ENCODE results near the gene BPIFB3.
"Not testable (repeated sequence)": the region's sequence is repeated elsewhere in the genome, so short reads cannot be mapped to it uniquely, and the experiment has no call there.

The BPIFB3 gene

DNA sequence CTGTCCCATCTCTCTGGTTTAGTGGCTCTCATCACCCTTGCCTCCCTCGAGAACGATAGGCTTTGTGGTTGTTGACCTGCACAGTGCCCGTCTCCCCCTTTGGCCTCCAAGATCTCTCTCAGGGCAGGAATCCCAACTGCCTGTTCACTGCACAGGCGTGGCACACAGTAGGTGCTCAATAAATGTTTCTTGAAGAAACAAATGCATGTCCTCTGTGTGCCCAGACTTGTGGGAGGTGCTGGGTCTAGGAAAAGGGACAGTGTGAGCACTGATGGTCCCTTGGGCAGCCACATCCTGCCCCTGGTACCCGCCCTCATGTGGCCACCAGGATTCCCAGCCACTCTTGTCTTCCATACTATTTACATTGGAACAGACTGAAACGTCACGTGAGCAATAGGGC lies 24.8 kb upstream of the BPIFB3 start:
- DNase-seq (ENCODE audit: low read depth), result no peak

DNA sequence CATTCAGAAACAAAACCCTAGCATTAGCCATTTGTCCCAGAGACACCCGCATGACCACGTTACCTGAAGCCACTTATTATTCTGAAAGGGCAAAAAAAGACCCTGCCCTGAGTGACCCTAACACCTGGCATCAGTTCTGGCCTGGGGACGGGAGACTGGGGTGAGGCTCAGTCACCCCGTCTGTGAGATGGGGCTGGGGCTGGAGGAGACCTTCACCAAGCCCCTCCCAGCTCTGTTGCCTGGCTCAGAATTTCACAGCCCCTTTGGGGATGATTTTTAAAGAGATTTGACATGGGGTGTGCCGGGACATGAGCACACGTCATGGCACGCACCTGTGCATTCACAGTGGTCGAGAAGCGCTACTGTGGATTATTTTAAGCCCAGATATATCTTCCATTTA lies 23.6 kb upstream of the BPIFB3 start:
- DNase-seq (ENCODE audit: low read depth), result no peak

GRCh38 chr20:33030569-33030968 lies 23.1 kb upstream of the BPIFB3 start:
- no peak for DNase-seq (ENCODE audit: low read depth)

GRCh38 chr20:33031531-33031930 lies 22.2 kb upstream of the BPIFB3 start, which contains the start of gene BPIFB6:
TSS of gene BPIFB6 (plus strand) at chr20:33031648. CDS start at chr20:33031648, 0 bp downstream.
- DNase-seq (ENCODE audit: low read depth), result no peak

DNA sequence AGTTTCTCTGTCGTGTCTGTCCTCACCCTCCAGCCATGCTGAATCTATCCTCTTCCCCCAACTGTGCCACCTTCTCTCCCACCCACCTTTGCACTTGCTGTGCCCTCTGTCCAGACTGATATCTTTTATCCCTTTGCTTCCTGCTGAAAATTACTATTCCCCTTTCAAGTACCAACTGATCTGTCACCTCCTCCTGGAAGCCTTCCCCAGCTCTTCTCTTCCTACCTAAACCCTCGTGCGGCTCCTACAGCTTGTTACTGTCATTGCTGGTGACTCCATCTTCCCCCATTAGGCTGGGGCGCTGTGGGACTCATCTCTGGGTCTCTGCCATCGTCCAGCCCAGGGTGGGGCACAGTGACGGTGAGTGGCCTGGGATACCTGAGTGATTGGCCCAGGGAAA lies 21.1 kb upstream of the BPIFB3 start:
- no peak for DNase-seq (ENCODE audit: low read depth)

DNA sequence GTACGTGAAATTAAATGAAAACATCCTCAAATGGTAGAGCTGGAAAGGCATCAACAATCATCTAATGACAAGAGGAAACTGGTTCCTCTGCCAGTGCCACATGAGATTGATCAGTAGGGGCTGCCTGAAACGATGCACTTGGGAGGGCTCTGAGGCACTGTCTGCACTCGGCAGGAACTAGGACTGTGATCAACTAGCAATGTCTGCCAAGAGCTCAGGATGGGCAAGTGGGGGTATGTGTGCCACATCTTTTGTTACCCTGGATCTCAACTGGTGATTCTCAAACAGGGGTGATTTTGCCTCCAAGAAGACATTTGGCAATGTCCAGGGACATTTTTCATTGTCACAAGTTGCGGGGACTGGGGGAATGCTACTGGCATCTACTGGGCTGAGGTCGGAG lies 20.3 kb upstream of the BPIFB3 start:
- no peak for DNase-seq (ENCODE audit: low read depth)

- no peak for DNase-seq (ENCODE audit: low read depth)
Measured at GRCh38 chr20:33034115-33034514, 19.6 kb upstream of the BPIFB3 start.

DNA sequence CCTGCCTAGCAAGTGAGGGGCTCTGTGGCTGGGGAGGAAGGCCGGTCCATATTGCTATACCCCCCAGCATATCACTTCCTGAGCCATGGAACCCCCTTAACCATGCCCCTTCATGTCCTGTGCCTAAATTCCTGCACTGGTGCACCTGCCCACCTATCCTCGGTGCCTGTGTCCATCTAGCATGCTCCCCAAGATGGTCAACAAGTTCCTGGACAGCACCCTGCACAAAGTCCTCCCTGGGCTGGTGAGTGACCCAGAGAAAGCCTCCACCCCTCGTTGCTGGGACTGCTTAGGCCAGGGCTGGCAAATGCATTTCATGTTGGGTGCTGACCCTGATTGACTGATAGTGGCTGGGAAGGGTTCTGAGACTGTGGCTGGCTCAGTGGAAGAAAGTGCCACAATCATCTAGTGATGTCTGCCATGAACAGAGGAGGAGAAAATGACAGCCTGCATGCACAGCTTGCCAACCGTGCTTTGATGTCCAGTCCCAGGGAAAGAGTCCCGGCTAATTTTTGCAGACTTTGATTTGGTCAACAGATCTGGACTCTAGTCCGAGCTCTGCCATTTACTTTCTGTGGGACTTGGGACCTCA lies 18.7 kb upstream of the BPIFB3 start:
- DNase-seq (ENCODE audit: low read depth), result no peak

DNA sequence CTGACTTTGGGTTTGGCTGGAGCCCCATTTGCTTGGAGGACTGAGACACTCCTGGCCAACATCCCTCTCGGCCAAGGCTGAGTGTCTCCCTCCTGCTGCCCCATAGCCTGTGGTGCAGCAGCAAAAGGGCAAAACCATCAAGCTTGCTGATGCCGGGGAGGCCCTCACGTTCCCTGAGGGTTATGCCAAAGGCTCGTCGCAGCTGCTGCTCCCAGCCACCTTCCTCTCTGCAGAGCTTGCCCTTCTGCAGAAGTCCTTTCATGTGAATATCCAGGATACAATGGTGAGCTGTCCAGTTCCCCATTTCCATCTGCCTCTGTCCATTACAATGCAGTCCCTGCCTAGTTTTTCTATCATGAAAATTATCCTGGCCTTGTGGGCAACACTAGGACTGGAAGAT lies 16.2 kb upstream of the BPIFB3 start:
- DNase-seq (ENCODE audit: low read depth), result no peak

DNA sequence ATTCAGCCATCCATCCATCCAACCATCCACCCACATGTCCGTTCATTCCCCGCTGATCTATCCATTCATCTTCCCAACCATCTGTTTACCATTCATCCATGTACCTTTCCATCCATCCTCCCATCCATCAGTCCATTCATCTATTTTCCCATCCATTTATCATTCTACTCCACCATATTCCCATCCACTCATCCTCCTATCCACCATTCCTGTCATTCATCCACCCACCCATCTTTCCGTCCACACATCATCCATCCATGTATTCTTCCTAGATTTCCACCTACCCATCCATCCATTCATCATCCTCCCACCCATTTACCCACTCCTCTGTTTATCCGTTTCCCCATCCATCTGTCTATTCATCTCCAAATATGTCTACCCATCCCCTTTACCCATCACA lies 15.5 kb upstream of the BPIFB3 start:
- DNase-seq (ENCODE audit: low read depth), result no peak

- no peak for DNase-seq (ENCODE audit: low read depth)
Measured at GRCh38 chr20:33042430-33042829, 11.3 kb upstream of the BPIFB3 start.

DNA sequence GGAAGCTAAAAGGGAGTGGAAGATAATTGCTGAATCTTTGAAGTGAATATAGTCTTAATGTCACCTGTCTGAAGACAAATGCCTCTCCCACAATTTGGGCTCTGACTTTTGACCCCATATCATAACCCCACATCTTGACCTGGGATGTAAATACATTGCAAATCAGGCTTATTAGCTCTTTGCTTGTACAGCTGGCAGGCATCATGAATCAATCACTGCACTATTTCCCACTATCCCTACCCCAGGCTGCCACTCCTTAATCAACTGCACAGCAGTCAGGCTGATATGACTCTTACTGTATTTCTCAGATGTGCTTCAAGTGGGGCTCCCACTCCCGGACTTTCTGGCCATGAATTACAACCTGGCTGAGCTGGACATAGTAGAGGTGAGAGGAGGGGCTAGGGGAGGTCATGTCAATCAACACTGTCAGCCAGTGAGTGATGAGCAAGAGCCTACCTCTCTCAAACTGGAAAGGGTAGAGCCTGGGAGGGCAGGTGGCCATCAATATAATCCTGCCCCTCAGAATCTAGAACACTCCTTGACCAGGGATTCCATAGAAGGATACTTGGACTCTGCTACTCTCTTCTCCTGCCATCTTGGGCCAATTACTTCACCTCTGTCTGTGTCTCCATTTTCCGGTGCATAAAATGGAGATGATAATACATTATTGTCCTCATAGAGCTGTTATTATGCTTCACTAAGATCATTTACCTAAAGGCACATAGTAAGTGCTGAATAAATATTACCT lies 10.5 kb upstream of the BPIFB3 start:
- no peak for DNase-seq (ENCODE audit: low read depth)

DNA sequence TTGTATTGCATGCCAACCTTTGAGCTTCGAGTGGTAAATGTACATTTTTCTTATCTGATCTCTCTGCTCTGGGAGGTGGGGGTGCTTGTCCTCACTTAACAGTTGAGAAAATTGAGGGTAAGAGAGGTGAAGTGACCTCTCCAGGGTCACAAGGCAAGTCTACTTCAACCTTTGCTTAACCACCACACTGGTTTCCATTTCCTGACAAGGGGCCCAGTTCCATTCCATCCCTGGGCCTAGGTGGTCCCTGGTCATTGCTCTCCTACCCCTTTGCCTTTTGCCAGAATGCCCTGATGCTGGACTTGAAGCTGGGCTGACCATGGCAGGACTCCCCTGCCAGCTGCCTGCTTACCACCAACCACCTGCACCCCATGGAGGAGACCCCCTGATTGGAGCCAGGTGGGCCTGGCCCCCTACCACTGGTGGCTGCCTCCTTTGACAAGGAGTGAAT lies 9.9 kb upstream of the BPIFB3 start:
- DNase-seq (ENCODE audit: low read depth), result no peak

GRCh38 chr20:33045129-33045721 lies 8.5 kb upstream of the BPIFB3 start:
- not testable (repeated sequence) for DNase-seq (ENCODE audit: low read depth)

GRCh38 chr20:33046412-33046811 lies 7.3 kb upstream of the BPIFB3 start:
- DNase-seq (ENCODE audit: low read depth), result no peak

- no peak for DNase-seq (ENCODE audit: low read depth)
Measured at GRCh38 chr20:33051333-33051732, 2.4 kb upstream of the BPIFB3 start.

GRCh38 chr20:33054381-33054780 lies 678 bp downstream of the BPIFB3 start:
- DNase-seq (ENCODE audit: low read depth), result no peak

DNA sequence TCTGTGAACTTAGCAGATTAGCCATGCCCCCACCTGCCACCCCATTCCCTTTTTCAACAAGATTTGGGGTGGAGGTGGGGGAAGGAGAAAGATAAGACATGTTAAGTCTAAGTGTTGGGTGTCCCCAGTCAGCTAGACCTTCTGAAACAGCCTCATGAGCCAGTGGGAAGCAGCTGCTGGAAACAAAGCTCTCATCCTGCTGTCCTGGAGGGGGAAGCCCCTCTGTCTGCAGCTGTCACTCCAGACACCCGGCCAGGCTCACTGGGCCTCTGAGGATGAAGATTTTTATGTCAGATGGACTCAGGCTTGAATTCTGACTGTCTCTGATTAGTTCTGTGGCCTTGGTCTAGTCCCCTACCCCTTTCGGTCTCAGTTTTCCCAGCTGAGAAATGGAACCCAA lies 1.1 kb downstream of the BPIFB3 start:
- no peak for DNase-seq (ENCODE audit: low read depth)

GRCh38 chr20:33059136-33059535 lies 5.4 kb downstream of the BPIFB3 start:
- DNase-seq (ENCODE audit: low read depth), result no peak

- no peak for DNase-seq (ENCODE audit: low read depth)
Measured at GRCh38 chr20:33059741-33060390, 6.2 kb downstream of the BPIFB3 start.

- DNase-seq (ENCODE audit: low read depth), result no peak
Measured at GRCh38 chr20:33061658-33062028, 7.9 kb downstream of the BPIFB3 start.

- DNase-seq (ENCODE audit: low read depth), result no peak
Measured at GRCh38 chr20:33062105-33062824, 8.6 kb downstream of the BPIFB3 start.

All from stimulated activated CD8-positive, alpha-beta memory T cell treated with anti-CD3 and anti-CD28 coated beads, Interleukin-12 subunit alpha, Interleukin-12 subunit beta, amount 100 ng/mL, for 1 hour (primary cell).